Erythroblast (primary cell): ENCODE measurements around the gene P2RX2.

ENCODE experiments used
- DNase-seq, 2 experiments: peaks; one replicate each; lab custom pipeline; 2025; lab: John Stamatoyannopoulos, UW
- GATA1 ChIP-seq: IDR thresholded peaks from 2 replicates; pipeline ENCODE4 v1.6.1; 2011; ENCODE audit warnings: low read depth, mild to moderate bottlenecking, control low read depth, low read length, moderate library complexity
- POLR2A ChIP-seq: IDR thresholded peaks from 2 replicates; pipeline ENCODE4 v1.6.1; 2011; ENCODE audit warnings: mild to moderate bottlenecking, low read length

The P2RX2 gene

GRCh38 chr12:132623072-132623869 is 4.7 kb downstream of the P2RX2 start:
- DNase-seq = no peak

GRCh38 chr12:132624186-132624855 is 5.7 kb downstream of the P2RX2 start:
- DNase-seq = no peak
- no peak for TF ChIP-seq POLR2A

More at GRCh38 chr12:132623072-132623869, 4.7 kb downstream of the P2RX2 start:
- TF ChIP-seq POLR2A = no peak
- TF ChIP-seq GATA1 = no peak

- TF ChIP-seq GATA1 = no peak
- no peak for DNase-seq
Measured at GRCh38 chr12:132624910-132625630, 6.5 kb downstream of the P2RX2 start.

DNA sequence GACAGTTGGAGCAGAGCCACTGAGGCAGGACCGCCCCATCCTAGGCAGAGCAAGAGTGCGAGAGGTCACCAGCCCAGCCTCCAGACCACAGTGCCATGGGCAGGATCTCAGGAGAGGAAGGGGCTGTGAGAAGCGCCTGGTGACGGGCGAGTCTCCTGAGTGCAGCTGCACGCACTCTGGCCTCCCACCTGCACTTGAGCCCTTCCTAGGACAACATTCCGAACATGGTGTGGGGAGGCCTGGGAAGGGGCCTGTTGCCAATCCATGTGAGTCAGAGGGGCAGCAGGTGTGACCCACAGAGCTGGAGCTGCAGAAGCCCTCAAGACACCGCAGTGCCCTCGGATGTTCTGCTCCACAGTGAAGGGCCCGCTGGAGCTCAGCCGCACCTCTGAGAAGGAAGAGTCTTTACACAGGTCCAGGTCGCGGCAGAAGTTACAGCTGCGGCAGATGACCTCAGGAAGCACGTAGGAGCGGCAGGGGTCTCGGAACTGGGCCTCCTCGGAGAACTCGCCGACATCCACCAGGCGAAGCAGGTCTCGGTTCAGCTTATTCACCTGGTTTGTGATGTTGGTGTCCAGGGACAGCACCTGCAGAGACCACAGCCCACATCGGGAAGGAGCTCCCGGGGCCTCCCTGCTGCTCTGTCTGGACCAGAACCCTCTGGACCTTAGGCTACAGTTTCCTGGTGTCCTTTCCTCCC is 7.3 kb downstream of the P2RX2 start:
- TF ChIP-seq GATA1 (no peak), POLR2A (no peak)
- no peak for DNase-seq

DNA sequence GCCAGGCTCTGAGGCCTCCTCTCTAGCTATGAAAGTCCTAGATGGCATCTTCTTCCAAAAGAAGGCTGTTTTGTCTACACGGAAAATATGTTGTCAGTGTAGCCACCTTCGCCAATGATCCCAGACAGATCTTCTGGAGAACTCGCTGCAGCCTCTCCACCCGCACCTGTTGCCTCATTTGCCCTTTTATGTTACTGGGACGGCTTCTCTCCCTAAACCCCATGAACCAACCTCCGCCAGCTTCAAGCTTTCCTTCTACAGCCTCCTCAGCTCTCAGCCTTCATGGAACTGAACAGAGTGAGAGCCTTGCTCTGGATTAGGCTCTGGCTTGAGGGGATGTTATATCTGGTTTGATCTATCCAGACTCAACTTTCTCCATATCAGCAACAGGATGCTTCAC is 10.8 kb downstream of the P2RX2 start:
- no peak for DNase-seq
- no peak for TF ChIP-seq GATA1
- no peak for TF ChIP-seq POLR2A

DNA sequence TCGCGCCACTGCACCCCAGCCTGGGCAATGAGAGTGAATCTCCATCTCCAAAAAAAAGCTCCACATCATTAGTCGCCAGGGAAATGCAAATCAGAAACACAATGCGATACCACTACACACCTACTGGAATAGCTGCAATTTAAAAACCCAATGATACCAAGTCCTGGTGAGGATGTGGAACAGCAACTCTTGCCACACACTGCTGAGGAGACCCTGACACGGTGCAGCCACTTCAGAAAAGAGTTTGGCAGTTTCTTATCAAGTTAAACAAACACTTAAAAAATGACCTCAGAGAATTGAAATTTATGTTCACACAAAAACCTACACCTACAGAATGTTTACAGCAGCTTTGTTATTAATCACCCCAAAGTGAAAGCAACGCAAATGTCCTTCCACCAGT is 12.1 kb downstream of the P2RX2 start:
- TF ChIP-seq POLR2A (no peak), GATA1 (no peak)
- DNase-seq = no peak

DNA sequence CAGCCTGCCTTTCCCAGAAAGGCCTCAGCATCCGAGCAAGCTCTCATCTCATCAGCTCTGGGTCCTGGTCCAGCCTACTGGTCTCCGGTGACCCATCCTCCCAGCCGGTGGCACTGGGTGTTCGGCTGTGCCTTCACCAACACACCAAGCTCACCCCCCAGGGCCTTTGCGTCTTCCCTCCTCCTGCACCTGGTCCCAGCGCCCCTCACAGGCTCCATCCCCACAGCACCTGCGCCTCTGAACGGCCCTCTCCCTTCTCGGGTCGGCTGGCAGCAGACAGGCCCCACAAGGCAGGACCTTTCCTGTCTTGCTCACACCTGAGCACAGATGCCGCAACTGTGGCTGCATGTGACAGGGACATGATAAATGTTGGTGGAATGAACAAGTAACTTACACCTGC is 13.1 kb downstream of the P2RX2 start:
- no peak for TF ChIP-seq GATA1
- TF ChIP-seq POLR2A = no peak
- DNase-seq = no peak

- DNase-seq = no peak
- TF ChIP-seq POLR2A = no peak
- no peak for TF ChIP-seq GATA1
Measured at GRCh38 chr12:132632521-132633228, 14.1 kb downstream of the P2RX2 start.

- no peak for DNase-seq
- TF ChIP-seq POLR2A (no peak), GATA1 (no peak)
Measured at GRCh38 chr12:132633398-132633797, 14.8 kb downstream of the P2RX2 start.

- no peak for DNase-seq
- no peak for TF ChIP-seq GATA1
- TF ChIP-seq POLR2A = no peak
Measured at GRCh38 chr12:132633901-132634300, 15.3 kb downstream of the P2RX2 start.

- TF ChIP-seq POLR2A = no peak
- no peak for DNase-seq
Measured at GRCh38 chr12:132634411-132634990, 15.9 kb downstream of the P2RX2 start.

DNA sequence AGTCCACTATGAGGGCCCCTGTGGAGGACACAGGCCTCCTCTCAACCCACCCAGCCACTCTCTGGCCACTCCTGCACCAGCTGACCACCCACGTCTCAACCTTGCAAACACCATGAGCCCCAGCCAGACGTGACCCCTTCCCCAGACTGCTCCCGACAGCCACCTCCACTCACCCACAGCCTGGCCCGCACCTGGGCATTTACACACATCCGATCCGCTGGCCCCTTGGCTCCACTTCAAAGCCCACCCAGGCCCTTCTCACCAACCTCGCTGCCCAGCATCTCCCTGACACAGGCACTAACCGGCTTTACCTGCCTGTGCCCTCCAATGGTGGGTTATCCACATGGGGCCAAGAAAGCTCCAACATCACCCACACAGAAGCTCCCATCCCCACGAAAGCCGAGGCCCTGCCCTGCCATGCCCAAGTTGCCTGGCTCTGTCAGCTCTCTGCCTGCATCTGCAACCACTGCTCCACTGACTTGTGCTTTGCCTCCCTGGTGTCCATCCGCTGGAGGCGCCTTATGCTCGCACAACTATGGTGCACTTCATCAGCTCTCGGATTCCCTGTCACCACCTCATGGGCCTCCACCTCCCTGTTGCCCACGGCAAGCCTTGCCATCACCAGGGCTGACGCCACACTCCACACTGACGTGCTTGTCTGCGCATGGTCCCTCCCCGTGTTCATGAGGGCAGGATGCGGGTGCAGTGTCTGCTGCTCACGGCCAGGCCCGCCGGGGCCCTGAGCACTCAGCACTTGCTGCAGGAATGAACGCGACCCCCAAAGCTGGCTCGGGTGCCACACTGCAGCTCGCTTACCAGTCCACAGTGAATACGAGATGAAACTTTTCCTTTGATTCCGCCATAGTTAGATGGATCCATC is 16.7 kb downstream of the P2RX2 start:
- DNase-seq = no peak
- no peak for TF ChIP-seq POLR2A
- no peak for TF ChIP-seq GATA1

DNA sequence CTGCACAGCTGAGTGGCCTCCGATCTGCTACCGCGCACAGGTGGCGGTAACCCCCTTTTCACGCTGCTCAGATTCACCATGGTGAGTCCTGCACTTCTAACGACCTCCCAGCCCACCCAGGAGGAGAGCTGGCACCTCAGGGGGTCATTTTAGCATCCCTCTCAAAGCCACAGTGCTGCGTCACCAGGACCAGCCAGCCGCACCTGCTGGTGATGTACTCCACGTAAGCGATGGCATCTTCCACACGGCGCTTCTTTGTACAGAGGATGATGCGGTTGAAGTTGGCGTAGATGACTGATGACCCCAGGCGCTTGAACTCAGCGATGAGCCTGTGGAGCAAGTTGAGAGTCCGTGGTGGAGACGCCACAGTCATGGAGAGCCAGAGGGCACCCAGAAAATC is 19.2 kb downstream of the P2RX2 start:
- TF ChIP-seq POLR2A = no peak
- no peak for TF ChIP-seq GATA1
- DNase-seq = no peak
